HCT116 (cell line): ENCODE measurements around the gene TUT4.

Experiments used
- CEBPB ChIP-seq: IDR thresholded peaks from 2 replicates; pipeline ENCODE4 v1.6.1; 2012; ENCODE audit warnings: low read depth
- EZH2 ChIP-seq: fragments of 200-600 bp; sonication (generic); IDR thresholded peaks from 2 replicates; pipeline ENCODE4 v1.6.1; 2017; ENCODE audit warnings: antibody characterized with exemption, mixed run types
- POLR2A ChIP-seq: IDR thresholded peaks from 2 replicates; pipeline ENCODE4 v1.7.0; 2011; ENCODE audit warnings: borderline replicate concordance; ENCODE audit not compliant: insufficient read depth, insufficient read length; ENCODE audit errors: extremely low read depth
- POLR2AphosphoS5 ChIP-seq: IDR thresholded peaks from 2 replicates; pipeline ENCODE4 v1.6.1; 2011; ENCODE audit warnings: mild to moderate bottlenecking, low read depth, low read length, moderate library complexity
- SIN3A ChIP-seq: IDR thresholded peaks from 2 replicates; pipeline ENCODE4 v1.6.1; 2012; ENCODE audit warnings: low read depth
- TCF7L2 ChIP-seq: IDR thresholded peaks from 2 replicates; pipeline ENCODE4 v1.7.0; 2011; ENCODE audit warnings: borderline replicate concordance, inconsistent platforms; ENCODE audit not compliant: insufficient read depth, insufficient read length; ENCODE audit errors: extremely low read depth
- TF ChIP-seq, protein P1 (sequence below), 3 experiments: fragments of 200-600 bp in 1 of 3; sonication (generic) in 1 of 3; IDR thresholded peaks in 2 of 3; conservative IDR thresholded peaks in 1 of 3; 2 replicates each; pipeline ENCODE4 v1.5.1; 2012 to 2017; ENCODE audit warnings: low read depth in 2 of 3, low read length in 2 of 3, antibody characterized with exemption in 1 of 3, borderline replicate concordance in 1 of 3, control low read depth in 1 of 3, mild to moderate bottlenecking in 1 of 3, mixed read lengths in 1 of 3, mixed run types in 1 of 3, moderate library complexity in 1 of 3; ENCODE audit not compliant: insufficient read depth in 1 of 3
- TF ChIP-seq, protein P2 (sequence below): IDR thresholded peaks from 2 replicates; pipeline ENCODE4 v1.6.1; 2012; ENCODE audit warnings: low read depth
- TF ChIP-seq, protein P3 (sequence below): IDR thresholded peaks from 2 replicates; pipeline ENCODE4 v1.6.1; 2012

DNA sequence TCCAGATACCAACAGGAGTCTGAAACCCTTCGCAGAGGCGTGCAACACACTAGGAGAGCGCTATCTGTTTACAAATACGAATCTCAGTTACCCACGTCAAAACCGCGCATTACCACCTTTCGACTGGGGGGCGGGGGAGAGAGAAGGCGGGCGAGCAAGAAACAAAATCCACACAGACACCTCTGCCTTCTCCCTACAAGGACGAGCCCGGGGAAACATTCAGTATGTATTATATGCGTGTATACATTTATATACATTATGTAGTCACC, 722 bp downstream of the TUT4 start:
- TF ChIP-seq, protein P1, sequence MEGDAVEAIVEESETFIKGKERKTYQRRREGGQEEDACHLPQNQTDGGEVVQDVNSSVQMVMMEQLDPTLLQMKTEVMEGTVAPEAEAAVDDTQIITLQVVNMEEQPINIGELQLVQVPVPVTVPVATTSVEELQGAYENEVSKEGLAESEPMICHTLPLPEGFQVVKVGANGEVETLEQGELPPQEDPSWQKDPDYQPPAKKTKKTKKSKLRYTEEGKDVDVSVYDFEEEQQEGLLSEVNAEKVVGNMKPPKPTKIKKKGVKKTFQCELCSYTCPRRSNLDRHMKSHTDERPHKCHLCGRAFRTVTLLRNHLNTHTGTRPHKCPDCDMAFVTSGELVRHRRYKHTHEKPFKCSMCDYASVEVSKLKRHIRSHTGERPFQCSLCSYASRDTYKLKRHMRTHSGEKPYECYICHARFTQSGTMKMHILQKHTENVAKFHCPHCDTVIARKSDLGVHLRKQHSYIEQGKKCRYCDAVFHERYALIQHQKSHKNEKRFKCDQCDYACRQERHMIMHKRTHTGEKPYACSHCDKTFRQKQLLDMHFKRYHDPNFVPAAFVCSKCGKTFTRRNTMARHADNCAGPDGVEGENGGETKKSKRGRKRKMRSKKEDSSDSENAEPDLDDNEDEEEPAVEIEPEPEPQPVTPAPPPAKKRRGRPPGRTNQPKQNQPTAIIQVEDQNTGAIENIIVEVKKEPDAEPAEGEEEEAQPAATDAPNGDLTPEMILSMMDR (IDR thresholded peaks at IDR 0.05 in 2 of 3, conservative IDR thresholded peaks at IDR 0.05 in 1 of 3; ENCODE audit: borderline replicate concordance in 1 of 3, insufficient read depth in 1 of 3, low read depth in 2 of 3, low read length in 2 of 3), result no peak
- TF ChIP-seq SIN3A (peak; percentile 14; the same call in 1 of the 2 replicates), TCF7L2 (no peak), POLR2A (no peak), POLR2AphosphoS5 (no peak), CEBPB (no peak), EZH2 (no peak)
- TF ChIP-seq, protein P2, sequence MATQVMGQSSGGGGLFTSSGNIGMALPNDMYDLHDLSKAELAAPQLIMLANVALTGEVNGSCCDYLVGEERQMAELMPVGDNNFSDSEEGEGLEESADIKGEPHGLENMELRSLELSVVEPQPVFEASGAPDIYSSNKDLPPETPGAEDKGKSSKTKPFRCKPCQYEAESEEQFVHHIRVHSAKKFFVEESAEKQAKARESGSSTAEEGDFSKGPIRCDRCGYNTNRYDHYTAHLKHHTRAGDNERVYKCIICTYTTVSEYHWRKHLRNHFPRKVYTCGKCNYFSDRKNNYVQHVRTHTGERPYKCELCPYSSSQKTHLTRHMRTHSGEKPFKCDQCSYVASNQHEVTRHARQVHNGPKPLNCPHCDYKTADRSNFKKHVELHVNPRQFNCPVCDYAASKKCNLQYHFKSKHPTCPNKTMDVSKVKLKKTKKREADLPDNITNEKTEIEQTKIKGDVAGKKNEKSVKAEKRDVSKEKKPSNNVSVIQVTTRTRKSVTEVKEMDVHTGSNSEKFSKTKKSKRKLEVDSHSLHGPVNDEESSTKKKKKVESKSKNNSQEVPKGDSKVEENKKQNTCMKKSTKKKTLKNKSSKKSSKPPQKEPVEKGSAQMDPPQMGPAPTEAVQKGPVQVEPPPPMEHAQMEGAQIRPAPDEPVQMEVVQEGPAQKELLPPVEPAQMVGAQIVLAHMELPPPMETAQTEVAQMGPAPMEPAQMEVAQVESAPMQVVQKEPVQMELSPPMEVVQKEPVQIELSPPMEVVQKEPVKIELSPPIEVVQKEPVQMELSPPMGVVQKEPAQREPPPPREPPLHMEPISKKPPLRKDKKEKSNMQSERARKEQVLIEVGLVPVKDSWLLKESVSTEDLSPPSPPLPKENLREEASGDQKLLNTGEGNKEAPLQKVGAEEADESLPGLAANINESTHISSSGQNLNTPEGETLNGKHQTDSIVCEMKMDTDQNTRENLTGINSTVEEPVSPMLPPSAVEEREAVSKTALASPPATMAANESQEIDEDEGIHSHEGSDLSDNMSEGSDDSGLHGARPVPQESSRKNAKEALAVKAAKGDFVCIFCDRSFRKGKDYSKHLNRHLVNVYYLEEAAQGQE, result no peak
- TF ChIP-seq, protein P3, sequence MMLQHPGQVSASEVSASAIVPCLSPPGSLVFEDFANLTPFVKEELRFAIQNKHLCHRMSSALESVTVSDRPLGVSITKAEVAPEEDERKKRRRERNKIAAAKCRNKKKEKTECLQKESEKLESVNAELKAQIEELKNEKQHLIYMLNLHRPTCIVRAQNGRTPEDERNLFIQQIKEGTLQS, result no peak
